Activated CD4-positive, alpha-beta T cell treated with anti-CD3 and anti-CD28 coated beads, Interleukin-2, amount 50 U/mL, for 16 hours (primary cell): ENCODE data around the gene FNDC8.
"Not testable (repeated sequence)": the region's sequence is repeated elsewhere in the genome, so short reads cannot be mapped to it uniquely, and the experiment has no call there.

Experiments
- DNase-seq: peaks from one replicate; pipeline ENCODE4 v3.0.0-alpha.2; 2020

Gene FNDC8

GRCh38 chr17:35174835-35175334 is 53.5 kb downstream of the FNDC8 start:
- DNase-seq, result no peak

GRCh38 chr17:35175638-35176415 is 54.4 kb downstream of the FNDC8 start:
- no peak for DNase-seq

GRCh38 chr17:35176897-35177296 is 55.5 kb downstream of the FNDC8 start:
- no peak for DNase-seq

- DNase-seq, result not testable (repeated sequence)
These were observed 58.0 kb downstream of the FNDC8 start for GRCh38 chr17:35179379-35179778.
